HFFc6 (cell line): Measurements from ENCODE around the gene ALPI. TPM values are rescaled to one million over a fixed set of nuclear protein-coding genes. Genes with fewer than 3 reads are reported as not detected.
"Not testable (repeated sequence)": the region's sequence is repeated elsewhere in the genome, so short reads cannot be mapped to it uniquely, and the experiment has no call there.

Experiments
- DNase-seq: peaks from one replicate; pipeline ENCODE4 v3.0.0-alpha.2; 2018
- H3K27ac Mint-ChIP-seq: 2 replicates; pipeline ENCODE4 v1.8.0; 2020; ENCODE audit warnings: mild to moderate bottlenecking, mixed read lengths
- H3K27me3 Mint-ChIP-seq: 2 replicates; pipeline ENCODE4 v1.8.0; 2021; ENCODE audit warnings: mild to moderate bottlenecking, moderate library complexity, mixed read lengths; ENCODE audit not compliant: insufficient read depth
- H3K36me3 Mint-ChIP-seq: 2 replicates; pipeline ENCODE4 v1.8.0; 2021; ENCODE audit warnings: low read depth, mixed read lengths
- H3K4me1 Mint-ChIP-seq: 2 replicates; pipeline ENCODE4 v1.8.0; 2020; ENCODE audit warnings: low read depth, mixed read lengths
- H3K4me3 Mint-ChIP-seq: 2 replicates; pipeline ENCODE4 v1.8.0; 2020; ENCODE audit warnings: mild to moderate bottlenecking, moderate library complexity, mixed read lengths
- H3K9me3 Mint-ChIP-seq: 2 replicates; pipeline ENCODE4 v1.8.0; 2020; ENCODE audit warnings: mild to moderate bottlenecking, mixed read lengths
- long read RNA-seq: library from polyadenylated mRNA; unstranded; transcript quantifications from one replicate; pipeline ENCODE4 v2.0.0, GENCODE V29; 2019
- total RNA-seq, 6 experiments: library from RNA; stranded (reverse); fragmentation: NEBNext Ultra II Directional; extraction: Animal tissue kit (Norgen Biotek cat#: 25700); gene quantifications; 2 replicates in 1 of 6; 3 replicates in 5 of 6; pipeline ENCODE4 v1.2.3, GENCODE V29; 2021
- TF ChIP-seq, protein P1 (sequence below): fragments of 200-600 bp; sonication (generic); IDR thresholded peaks from 2 replicates; pipeline ENCODE4 v1.5.0; 2021; ENCODE audit warnings: antibody characterized with exemption, mild to moderate bottlenecking

ALPI gene
- total RNA-seq, result not detected
- long read RNA-seq, result 0 reads

DNA sequence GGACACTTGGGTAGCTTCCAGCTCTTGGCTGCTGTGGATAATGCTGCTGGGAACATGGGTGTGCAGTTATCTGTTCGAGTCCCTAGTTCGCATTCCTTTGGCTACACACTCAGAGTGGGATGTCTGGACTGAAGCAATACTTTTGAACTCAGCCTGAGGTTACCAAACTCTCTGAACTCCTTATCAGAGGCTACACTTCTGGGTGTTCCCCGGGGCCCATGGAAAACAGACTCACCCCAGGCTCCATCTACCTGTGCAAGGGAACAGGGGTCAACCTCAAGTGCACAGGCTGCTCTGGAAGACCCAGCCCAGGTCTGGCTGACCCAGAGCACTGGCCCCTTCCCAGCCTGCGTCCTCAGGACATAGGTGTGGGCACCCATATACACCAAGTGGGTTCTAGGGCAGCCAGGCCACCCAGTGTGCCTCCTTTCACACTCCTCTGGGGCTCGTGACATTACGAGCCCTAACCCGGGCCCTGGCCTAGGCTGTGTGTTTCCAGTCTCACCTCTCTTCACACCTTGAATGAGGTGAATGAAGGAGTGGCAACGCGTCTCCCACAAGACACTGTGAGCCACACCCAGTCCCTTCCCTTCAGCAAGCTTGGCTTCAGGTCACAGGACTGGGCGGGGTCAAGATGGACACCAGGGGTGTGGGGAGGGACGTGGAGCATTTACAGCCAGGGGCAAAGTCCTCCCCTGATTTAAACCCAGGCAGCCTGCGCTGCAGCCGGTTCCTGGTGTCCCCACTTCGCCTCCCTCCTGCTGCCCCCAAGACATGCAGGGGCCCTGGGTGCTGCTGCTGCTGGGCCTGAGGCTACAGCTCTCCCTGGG lies at the start of gene ALPI:
TSS of gene ALPI (plus strand) at position 728 of the 830 bp plus-strand sequence. CDS start at position 775, 47 bp downstream.
- no peak for DNase-seq
- TF ChIP-seq, protein P1, sequence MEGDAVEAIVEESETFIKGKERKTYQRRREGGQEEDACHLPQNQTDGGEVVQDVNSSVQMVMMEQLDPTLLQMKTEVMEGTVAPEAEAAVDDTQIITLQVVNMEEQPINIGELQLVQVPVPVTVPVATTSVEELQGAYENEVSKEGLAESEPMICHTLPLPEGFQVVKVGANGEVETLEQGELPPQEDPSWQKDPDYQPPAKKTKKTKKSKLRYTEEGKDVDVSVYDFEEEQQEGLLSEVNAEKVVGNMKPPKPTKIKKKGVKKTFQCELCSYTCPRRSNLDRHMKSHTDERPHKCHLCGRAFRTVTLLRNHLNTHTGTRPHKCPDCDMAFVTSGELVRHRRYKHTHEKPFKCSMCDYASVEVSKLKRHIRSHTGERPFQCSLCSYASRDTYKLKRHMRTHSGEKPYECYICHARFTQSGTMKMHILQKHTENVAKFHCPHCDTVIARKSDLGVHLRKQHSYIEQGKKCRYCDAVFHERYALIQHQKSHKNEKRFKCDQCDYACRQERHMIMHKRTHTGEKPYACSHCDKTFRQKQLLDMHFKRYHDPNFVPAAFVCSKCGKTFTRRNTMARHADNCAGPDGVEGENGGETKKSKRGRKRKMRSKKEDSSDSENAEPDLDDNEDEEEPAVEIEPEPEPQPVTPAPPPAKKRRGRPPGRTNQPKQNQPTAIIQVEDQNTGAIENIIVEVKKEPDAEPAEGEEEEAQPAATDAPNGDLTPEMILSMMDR, result no peak
- Mint-ChIP-seq H3K4me1 (0 out of 2 replicates have a peak, but pooled peaks cover under 1% of the 10 kb centered on the region), H3K4me3 (no peak within 1 kb of the TSS), H3K27ac (no peak within 1 kb of the TSS), H3K9me3 (no peaks in the 10 kb centered on the region), H3K36me3 (no peaks in the 10 kb centered on the region), H3K27me3 (peaks cover 45% of the 10 kb centered on the region)

DNA sequence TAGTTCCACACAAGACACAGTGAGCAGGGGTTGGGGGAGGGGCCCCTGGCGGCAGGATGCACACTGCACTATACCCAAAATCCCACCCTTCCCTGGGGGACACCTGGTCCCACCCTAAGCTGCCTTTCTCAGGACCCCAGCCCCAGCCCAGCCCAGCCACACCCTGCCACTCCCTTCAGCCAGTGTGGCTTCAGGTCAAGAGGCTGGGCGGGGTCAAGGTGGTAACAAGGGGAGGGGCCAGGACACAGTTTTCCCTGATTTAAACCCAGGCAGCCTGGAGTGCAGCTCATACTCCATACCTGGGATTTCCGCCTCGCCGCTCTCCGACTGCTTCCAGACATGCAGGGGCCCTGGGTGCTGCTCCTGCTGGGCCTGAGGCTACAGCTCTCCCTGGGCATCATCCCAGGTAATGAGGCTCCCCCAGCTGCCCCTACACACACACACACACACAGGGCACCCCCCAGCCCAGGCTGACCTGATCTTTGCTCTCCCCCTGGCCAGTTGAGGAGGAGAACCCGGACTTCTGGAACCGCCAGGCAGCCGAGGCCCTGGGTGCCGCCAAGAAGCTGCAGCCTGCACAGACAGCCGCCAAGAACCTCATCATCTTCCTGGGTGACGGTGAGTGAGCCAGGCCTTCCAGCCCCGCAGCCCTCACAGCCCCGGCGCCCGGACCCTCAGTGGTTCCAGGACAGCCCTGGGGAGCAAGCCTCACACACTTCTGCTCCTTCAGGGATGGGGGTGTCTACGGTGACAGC lies 49.2 kb upstream of the ALPI start, which contains the start of gene ALPG:
TSS of gene ALPG (plus strand) at position 289 of the 755 bp plus-strand sequence. CDS start at position 340, 51 bp downstream.
- TF ChIP-seq, protein P1, result no peak
- H3K27me3 Mint-ChIP-seq, result peaks cover 30% of the 10 kb centered on the region
- DNase-seq, result no peak
- H3K9me3 Mint-ChIP-seq, result no peaks in the 10 kb centered on the region
- no peaks in the 10 kb centered on the region for H3K36me3 Mint-ChIP-seq
- H3K4me1 Mint-ChIP-seq, result no peaks in the 10 kb centered on the region
- H3K27ac Mint-ChIP-seq, result no peak within 1 kb of the TSS
- no peak within 1 kb of the TSS for H3K4me3 Mint-ChIP-seq

DNA sequence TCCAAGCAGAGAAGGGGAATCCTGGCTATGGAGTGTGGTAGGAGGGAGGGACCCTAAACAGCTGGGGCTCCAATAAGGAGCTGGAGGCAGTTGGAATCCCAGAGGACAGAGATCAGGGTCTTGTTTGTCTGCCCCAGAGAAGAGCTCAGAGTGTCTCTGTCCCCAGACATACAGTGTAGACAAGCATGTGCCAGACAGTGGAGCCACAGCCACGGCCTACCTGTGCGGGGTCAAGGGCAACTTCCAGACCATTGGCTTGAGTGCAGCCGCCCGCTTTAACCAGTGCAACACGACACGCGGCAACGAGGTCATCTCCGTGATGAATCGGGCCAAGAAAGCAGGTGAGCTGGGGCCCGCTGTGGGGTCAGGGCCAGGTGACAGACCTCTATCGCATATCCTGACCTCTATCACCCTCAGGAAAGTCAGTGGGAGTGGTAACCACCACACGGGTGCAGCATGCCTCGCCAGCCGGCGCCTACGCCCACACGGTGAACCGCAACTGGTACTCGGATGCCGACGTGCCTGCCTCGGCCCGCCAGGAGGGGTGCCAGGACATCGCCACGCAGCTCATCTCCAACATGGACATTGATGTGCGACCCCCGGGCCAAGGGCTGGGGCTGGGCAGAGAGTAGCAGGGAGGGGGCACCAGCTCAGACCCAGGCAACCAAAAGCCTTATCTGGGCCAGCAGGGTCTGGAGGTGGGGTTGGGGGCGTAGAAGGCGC lies 48.4 kb upstream of the ALPI start:
- not testable (repeated sequence) for DNase-seq, H3K27ac Mint-ChIP-seq, H3K9me3 Mint-ChIP-seq, H3K36me3 Mint-ChIP-seq, H3K4me3 Mint-ChIP-seq, H3K4me1 Mint-ChIP-seq
- H3K27me3 Mint-ChIP-seq, result peaks cover 27% of the 10 kb centered on the region

DNA sequence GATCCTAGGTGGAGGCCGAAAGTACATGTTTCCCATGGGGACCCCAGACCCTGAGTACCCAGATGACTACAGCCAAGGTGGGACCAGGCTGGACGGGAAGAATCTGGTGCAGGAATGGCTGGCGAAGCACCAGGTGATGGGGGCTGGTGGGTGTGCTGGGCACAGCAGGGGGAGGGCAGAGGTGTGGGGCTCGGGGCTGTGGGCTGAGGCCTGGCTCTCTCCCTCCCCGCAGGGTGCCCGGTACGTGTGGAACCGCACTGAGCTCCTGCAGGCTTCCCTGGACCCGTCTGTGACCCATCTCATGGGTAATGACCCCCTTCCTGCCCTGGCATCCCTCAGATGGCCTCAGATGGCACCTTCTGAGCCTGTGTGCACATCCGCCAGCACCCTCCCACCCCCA lies 47.7 kb upstream of the ALPI start:
- H3K4me1 Mint-ChIP-seq, H3K9me3 Mint-ChIP-seq, H3K4me3 Mint-ChIP-seq, H3K27ac Mint-ChIP-seq, DNase-seq, H3K36me3 Mint-ChIP-seq: not testable (repeated sequence)
- H3K27me3 Mint-ChIP-seq, result peaks cover 30% of the 10 kb centered on the region

DNA sequence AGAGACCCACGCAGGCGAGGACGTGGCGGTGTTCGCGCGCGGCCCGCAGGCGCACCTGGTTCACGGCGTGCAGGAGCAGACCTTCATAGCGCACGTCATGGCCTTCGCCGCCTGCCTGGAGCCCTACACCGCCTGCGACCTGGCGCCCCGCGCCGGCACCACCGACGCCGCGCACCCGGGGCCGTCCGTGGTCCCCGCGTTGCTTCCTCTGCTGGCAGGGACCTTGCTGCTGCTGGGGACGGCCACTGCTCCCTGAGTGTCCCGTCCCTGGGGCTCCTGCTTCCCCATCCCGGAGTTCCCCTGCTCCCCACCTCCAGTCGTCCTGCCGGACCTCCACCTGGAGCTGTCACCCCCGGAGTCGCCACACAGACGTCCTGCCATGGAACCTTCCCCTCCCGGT lies 46.3 kb upstream of the ALPI start:
- not testable (repeated sequence) for H3K4me3 Mint-ChIP-seq, H3K9me3 Mint-ChIP-seq, H3K4me1 Mint-ChIP-seq, H3K27ac Mint-ChIP-seq, H3K36me3 Mint-ChIP-seq, DNase-seq
- H3K27me3 Mint-ChIP-seq, result peaks cover 43% of the 10 kb centered on the region

DNA sequence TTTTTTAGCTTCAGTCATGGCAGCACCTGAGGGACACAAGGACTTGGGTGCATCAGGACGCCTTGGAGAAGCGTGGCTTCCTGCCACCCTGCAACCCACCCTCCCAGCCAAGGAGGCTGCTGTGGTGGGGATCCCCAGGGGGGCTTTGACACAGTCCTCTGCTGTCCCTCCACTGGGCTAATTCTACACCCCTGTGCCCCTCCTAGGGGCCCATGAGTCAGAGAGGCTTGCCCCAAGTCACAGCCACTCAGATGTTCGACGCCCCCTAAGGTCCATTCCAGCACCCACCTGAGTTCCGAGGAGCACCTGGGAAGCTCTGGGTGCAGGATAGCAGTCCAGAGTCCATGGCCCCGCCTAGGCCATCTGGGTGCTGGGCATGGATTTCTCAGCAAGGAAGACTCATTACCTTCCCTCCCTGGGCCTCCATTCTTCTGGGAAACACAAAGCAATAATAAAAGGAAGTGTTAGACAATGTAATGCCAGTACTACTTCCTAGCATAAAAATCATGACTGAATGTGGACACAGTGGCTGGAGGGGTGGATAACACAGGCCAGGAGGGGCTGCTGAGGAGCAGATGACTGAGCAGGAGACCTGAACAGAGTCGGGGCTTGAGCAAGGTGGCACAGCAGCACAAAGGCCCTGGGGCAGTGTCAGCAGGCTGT lies 45.6 kb upstream of the ALPI start:
- H3K36me3 Mint-ChIP-seq, result no peaks in the 10 kb centered on the region
- no peak for DNase-seq
- no peaks in the 10 kb centered on the region for H3K4me1 Mint-ChIP-seq
- TF ChIP-seq, protein P1, result no peak
- H3K27me3 Mint-ChIP-seq, result peaks cover 45% of the 10 kb centered on the region
- H3K4me3 Mint-ChIP-seq, result no peak overlapping the region
- no peak overlapping the region for H3K27ac Mint-ChIP-seq
- H3K9me3 Mint-ChIP-seq, result no peaks in the 10 kb centered on the region
